Measurements from ENCODE around the gene KNCN.

KNCN gene

DNA sequence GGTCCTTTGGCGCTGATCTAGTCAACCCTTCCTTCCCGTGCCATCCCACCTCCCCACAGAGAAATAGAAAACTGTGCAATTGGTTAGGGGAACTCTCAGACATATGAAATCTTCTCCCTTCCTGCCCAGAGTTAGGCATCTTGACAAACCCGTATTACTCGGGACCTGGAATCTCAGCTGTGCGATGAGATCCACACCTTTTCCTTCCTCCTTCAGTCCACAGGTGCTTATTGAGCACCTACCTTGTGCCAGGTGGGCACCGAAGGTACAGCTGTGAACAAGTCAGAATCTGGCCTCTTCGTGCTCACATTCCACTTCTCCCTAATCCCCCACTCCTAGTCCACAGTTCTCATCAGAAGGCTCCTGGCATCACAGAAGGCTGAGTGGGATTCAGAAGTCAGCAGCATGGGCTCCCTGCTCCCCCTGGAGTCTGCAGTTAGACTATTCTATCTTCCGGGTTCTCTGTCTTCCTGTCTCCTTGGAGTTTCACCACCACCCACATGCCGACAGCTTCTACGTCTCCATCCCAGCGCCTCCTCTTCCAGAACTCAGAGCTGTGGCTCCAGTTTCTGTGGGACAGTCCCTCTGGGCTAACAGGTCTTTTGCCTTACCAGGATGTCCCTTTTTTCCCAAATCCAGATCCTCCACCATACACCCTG lies 23.0 kb downstream of the KNCN start:
- no peak for TF ChIP-seq NFIC (IDR thresholded peaks at IDR 0.05)
- TF ChIP-seq RAD21 (IDR thresholded peaks at IDR 0.05; ENCODE audit: low read depth), result peak; percentile 27; the same call in 1 of the 2 replicates

DNA sequence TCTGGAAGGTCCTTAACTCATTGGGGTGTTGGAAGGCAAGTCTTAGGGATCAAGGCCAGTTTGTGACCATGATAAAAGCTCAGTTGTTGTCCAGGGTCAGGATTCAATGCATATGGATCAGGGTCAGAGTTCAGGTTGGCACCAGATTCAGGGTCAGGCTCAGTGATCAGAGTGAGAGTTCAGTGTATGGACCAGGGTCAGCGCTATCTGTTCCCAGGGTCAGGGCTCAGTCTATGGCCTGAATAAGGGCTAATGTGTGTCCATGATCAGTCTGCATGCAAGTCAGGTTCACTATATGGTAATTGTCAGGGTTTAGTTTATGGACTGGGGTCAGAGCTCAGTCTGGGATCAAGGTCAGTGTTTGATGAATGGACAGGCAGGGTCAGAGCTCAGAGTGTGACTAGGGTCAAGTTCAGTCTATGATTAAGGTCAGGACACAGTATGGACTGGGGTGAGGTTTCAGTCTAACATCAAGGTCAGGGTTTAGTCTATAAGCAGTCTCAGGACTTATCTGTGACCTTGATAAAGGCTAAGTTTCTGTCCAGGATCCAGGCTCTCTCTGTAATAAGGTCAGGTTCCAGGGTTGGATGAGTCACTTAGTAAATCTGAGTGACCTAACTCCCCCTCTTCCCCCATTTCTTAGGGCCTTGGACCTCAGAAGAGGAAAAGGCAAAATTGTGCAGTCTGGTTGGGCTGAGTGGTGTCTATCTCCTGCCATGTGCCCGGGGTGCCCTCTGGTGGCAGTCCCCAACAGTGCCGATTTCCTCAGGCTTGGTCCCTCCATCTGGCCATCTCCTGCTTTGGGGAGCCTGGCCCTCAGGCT lies 23.8 kb downstream of the KNCN start:
- TF ChIP-seq, protein P1, sequence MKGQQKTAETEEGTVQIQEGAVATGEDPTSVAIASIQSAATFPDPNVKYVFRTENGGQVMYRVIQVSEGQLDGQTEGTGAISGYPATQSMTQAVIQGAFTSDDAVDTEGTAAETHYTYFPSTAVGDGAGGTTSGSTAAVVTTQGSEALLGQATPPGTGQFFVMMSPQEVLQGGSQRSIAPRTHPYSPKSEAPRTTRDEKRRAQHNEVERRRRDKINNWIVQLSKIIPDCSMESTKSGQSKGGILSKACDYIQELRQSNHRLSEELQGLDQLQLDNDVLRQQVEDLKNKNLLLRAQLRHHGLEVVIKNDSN (IDR thresholded peaks at IDR 0.05), result no peak
- no peak for TF ChIP-seq TCF12 (IDR thresholded peaks at IDR 0.05; ENCODE audit: low read depth)
- TF ChIP-seq EGR1 (IDR thresholded peaks at IDR 0.05), result no peak
- TF ChIP-seq YY1 (IDR thresholded peaks at IDR 0.05; ENCODE audit: low read depth), result no peak
- no peak for TF ChIP-seq NFIC (IDR thresholded peaks at IDR 0.05)
- peak; percentile 100 for TF ChIP-seq RAD21 (IDR thresholded peaks at IDR 0.05; ENCODE audit: low read depth)
- TF ChIP-seq, protein P2, sequence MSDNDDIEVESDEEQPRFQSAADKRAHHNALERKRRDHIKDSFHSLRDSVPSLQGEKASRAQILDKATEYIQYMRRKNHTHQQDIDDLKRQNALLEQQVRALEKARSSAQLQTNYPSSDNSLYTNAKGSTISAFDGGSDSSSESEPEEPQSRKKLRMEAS (IDR thresholded peaks at IDR 0.05), result peak; percentile 30; the same call in 1 of the 2 replicates

DNA sequence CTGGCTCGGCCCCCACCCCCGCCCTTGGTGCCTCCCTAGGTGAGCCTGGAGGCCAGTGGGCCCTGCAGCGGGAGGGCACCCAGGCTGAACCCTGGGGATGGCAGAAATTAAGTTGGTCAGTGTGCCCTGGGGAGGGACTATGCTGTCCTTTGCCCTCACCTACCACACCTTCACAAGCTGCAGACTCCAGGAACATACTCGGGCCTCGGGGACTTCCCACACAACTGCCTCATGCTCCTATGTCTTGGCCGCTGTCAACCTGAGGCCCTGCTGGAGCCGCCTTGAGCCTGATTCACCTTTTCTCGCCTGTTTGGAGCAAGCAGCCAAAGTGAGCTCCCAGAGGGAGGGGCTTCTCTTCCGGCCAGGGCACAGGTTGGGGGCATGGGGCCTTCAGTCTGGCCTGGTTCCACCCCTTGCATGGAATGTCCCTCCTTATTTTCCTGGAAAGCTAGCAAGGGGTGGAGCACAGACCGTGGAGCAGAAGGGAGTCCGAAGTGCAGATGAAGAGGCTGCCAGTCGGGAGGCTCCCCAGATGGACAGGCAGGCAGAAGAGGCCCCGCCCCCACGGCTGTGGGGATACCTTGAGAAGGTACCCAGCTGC lies 24.7 kb downstream of the KNCN start:
- TF ChIP-seq, protein P2 (IDR thresholded peaks at IDR 0.05), result peak; percentile 69; the same call in 1 of the 2 replicates
- TF ChIP-seq NFIC (IDR thresholded peaks at IDR 0.05), result peak; percentile 50; the same call in 1 of the 2 replicates
- TF ChIP-seq RAD21 (IDR thresholded peaks at IDR 0.05; ENCODE audit: low read depth), result peak; percentile 7; the same call in 1 of the 2 replicates
- TF ChIP-seq EP300 (IDR thresholded peaks at IDR 0.05; ENCODE audit: borderline replicate concordance), result no peak; the same call in 1 of the 2 replicates
- peak; percentile 39 for TF ChIP-seq TEAD4 (IDR thresholded peaks at IDR 0.05)

DNA sequence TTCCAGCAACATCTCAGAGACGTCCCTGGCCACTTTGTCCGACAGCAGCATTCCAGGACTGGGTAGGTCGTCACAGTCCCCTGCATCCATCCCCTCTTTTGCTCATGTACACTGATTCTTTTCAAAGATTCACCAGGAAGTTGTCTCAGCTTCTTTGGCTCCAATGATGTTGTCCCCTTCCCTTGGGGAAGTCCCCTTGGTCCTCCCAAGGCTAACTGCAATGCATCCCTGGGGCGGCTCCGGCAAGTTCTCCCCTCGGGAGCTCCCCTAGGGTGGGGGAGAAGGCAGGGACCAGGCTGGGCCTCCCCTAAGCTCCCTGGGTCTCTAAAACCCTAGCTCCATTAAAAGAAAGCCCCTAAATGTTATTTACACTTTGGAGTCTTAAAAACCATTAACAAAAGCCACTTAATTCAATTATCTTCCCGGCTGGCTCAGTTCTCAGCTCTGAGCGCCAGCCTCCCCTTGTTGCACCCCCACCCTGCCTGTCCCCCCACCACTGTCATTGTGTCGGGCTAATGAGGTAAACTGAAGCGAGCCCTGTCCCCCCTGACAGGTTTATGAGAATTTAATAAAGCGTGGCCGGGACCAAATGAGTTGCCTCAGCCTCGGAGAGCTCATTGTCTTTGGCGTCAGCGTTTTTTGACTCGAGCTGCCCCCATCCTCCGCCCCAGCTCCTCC lies 25.3 kb downstream of the KNCN start:
- 0 out of 2 replicates have a peak, but pooled peaks have one; percentile 14 for TF ChIP-seq CEBPB (IDR thresholded peaks at IDR 0.05)
- TF ChIP-seq YY1 (IDR thresholded peaks at IDR 0.05; ENCODE audit: low read depth), result no peak
- no peak for TF ChIP-seq TCF12 (IDR thresholded peaks at IDR 0.05; ENCODE audit: low read depth)
- no peak for TF ChIP-seq ZBTB7A (IDR thresholded peaks at IDR 0.05; ENCODE audit: low read depth)
- TF ChIP-seq, protein P1 (IDR thresholded peaks at IDR 0.05), result no peak
- peak; percentile 42 for TF ChIP-seq TEAD4 (IDR thresholded peaks at IDR 0.05)
- TF ChIP-seq, protein P3, sequence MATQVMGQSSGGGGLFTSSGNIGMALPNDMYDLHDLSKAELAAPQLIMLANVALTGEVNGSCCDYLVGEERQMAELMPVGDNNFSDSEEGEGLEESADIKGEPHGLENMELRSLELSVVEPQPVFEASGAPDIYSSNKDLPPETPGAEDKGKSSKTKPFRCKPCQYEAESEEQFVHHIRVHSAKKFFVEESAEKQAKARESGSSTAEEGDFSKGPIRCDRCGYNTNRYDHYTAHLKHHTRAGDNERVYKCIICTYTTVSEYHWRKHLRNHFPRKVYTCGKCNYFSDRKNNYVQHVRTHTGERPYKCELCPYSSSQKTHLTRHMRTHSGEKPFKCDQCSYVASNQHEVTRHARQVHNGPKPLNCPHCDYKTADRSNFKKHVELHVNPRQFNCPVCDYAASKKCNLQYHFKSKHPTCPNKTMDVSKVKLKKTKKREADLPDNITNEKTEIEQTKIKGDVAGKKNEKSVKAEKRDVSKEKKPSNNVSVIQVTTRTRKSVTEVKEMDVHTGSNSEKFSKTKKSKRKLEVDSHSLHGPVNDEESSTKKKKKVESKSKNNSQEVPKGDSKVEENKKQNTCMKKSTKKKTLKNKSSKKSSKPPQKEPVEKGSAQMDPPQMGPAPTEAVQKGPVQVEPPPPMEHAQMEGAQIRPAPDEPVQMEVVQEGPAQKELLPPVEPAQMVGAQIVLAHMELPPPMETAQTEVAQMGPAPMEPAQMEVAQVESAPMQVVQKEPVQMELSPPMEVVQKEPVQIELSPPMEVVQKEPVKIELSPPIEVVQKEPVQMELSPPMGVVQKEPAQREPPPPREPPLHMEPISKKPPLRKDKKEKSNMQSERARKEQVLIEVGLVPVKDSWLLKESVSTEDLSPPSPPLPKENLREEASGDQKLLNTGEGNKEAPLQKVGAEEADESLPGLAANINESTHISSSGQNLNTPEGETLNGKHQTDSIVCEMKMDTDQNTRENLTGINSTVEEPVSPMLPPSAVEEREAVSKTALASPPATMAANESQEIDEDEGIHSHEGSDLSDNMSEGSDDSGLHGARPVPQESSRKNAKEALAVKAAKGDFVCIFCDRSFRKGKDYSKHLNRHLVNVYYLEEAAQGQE (IDR thresholded peaks at IDR 0.05; ENCODE audit: low read depth), result no peak
- no peak for TF ChIP-seq NFIC (IDR thresholded peaks at IDR 0.05)
- no peak for TF ChIP-seq FOXM1 (IDR thresholded peaks at IDR 0.05; ENCODE audit: borderline replicate concordance, low read depth)
- TF ChIP-seq EP300 (IDR thresholded peaks at IDR 0.05; ENCODE audit: borderline replicate concordance), result 0 out of 2 replicates have a peak, but pooled peaks have one; percentile 17

DNA sequence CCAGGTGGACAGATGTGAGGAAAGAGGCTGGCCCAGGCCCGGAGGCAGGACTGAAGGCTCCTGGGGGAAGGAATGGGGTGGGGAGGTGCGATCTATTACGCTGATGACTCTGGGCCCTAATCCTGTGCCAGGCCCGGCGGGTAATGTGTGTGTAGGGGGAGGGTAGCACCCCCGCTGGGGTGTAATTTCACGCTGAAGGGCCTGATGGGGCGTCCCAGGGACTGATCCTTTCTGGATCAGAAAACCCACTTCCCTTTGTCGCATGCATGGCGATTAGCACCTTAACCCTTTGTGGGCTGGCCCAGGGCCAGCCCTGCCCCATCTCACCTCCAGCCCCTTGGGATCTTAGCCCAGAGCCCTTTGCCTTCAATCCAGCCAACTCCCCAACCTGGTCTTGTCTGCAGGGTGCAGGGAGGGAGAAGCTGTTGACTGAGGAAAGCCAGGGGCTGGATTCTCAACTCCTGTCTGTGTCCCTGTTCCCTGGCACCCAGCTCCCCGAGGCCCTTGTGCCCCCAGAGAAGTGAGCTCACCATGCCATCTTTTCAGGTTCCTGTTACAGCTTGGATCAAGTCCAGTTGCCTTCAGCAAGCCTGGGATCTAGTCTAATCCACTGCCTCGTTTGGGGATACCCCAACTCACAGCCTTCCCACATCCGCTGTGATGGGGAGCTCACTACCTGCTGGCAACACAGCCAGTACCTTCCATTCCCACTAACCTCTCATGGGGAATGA lies 26.0 kb downstream of the KNCN start:
- peak; percentile 57; the same call in 1 of the 2 replicates for TF ChIP-seq CEBPB (IDR thresholded peaks at IDR 0.05)
- TF ChIP-seq NFIC (IDR thresholded peaks at IDR 0.05), result peak; percentile 99
- TF ChIP-seq TCF12 (IDR thresholded peaks at IDR 0.05; ENCODE audit: low read depth), result peak; percentile 99
- TF ChIP-seq TEAD4 (IDR thresholded peaks at IDR 0.05), result peak; percentile 95
- TF ChIP-seq, protein P2 (IDR thresholded peaks at IDR 0.05), result peak; percentile 88
- TF ChIP-seq FOXM1 (IDR thresholded peaks at IDR 0.05; ENCODE audit: borderline replicate concordance, low read depth), result peak; percentile 94
- TF ChIP-seq, protein P3 (IDR thresholded peaks at IDR 0.05; ENCODE audit: low read depth), result no peak; the same call in 1 of the 2 replicates
- 0 out of 2 replicates have a peak, but pooled peaks have one; percentile 38 for TF ChIP-seq YY1 (IDR thresholded peaks at IDR 0.05; ENCODE audit: low read depth)
- peak; percentile 99 for TF ChIP-seq EP300 (IDR thresholded peaks at IDR 0.05; ENCODE audit: borderline replicate concordance)
- TF ChIP-seq CREB1 (IDR thresholded peaks at IDR 0.05; ENCODE audit: low read depth), result peak; percentile 57; the same call in 1 of the 2 replicates
- peak; percentile 45 for TF ChIP-seq EGR1 (IDR thresholded peaks at IDR 0.05)
- TF ChIP-seq, protein P1 (IDR thresholded peaks at IDR 0.05), result no peak; the same call in 1 of the 2 replicates
- TF ChIP-seq RAD21 (IDR thresholded peaks at IDR 0.05; ENCODE audit: low read depth), result peak; percentile 18; the same call in 1 of the 2 replicates
- 0 out of 2 replicates have a peak, but pooled peaks have one; percentile 36 for TF ChIP-seq TAF1 (IDR thresholded peaks at IDR 0.05; ENCODE audit: low read depth)
- peak; percentile 87; the same call in 1 of the 2 replicates for TF ChIP-seq ZBTB7A (IDR thresholded peaks at IDR 0.05; ENCODE audit: low read depth)
